Retinal pigment epithelial cell (primary cell): Measurements from ENCODE around the gene ACTR3C.

ENCODE experiments used
- DNase-seq: peaks from one replicate; pipeline ENCODE4 v3.0.0-alpha.2; 2010; ENCODE audit warnings: low read depth
- H3K4me3 ChIP-seq: 2 replicates; pipeline ENCODE4 v1.5.1; 2011; ENCODE audit warnings: mild to moderate bottlenecking, low read length, control low read depth, moderate library complexity
- TF ChIP-seq, protein P1 (sequence below): conservative IDR thresholded peaks from 2 replicates; pipeline ENCODE4 v1.5.1; 2011; ENCODE audit warnings: low read depth, low read length, control low read depth, inconsistent platforms

ACTR3C gene

DNA sequence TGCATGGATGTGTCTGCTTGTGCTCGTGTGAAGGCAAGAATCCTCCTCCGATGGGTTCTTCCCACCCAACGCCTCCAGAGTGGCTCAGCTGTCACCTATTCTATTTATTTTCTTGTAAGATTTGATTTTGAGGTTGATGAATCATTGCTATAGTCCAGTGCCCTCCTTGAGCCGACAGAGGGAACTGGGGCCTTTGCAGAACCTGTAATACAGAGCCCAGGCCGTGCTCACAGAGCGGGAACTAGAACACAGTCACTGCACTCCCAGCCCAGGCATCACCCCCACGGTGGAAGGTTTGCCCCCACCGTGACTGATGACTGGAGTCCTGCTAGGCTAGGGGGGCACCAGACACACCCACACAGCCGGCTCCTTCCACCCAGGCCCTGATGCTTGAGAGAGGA, 16.1 kb upstream of the ACTR3C start:
- TF ChIP-seq, protein P1, sequence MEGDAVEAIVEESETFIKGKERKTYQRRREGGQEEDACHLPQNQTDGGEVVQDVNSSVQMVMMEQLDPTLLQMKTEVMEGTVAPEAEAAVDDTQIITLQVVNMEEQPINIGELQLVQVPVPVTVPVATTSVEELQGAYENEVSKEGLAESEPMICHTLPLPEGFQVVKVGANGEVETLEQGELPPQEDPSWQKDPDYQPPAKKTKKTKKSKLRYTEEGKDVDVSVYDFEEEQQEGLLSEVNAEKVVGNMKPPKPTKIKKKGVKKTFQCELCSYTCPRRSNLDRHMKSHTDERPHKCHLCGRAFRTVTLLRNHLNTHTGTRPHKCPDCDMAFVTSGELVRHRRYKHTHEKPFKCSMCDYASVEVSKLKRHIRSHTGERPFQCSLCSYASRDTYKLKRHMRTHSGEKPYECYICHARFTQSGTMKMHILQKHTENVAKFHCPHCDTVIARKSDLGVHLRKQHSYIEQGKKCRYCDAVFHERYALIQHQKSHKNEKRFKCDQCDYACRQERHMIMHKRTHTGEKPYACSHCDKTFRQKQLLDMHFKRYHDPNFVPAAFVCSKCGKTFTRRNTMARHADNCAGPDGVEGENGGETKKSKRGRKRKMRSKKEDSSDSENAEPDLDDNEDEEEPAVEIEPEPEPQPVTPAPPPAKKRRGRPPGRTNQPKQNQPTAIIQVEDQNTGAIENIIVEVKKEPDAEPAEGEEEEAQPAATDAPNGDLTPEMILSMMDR: peak; percentile 12
- peak overlapping the region; percentile 72 for H3K4me3 ChIP-seq
- DNase-seq: no peak

DNA sequence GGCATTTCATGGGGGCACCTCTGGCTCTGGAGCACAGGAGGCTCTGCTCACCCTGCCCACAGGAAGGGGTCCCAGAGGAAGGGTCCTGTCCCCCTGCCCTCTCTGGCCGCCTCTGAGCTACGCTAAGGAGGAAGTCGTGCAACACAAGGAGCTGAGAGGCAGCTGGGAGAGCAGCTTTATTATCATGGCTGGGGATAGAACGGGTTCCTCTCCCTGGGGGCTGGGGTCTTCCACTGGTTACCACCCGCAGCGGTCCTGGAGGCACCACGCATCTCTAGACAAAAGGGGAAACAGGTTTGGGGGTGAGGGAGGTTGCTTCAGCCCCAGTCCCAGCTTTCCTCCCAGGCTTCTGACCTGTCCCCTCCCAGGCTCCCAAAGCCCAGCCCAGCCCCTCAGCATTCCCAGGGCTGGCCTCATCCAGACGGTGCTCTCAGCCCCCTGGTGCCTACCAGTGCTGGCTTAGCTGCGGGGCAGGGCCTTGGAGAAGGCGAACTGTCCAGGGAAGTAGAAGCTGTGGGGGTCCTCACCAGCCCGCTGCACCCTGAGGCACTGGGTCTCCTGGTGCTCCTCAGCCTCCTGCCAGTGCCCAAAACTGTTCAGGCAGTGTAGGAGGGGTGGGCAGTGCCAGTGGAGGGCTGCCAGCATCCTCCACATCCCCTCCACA, 15.0 kb upstream of the ACTR3C start:
- no peak for DNase-seq
- TF ChIP-seq, protein P1: no peak
- H3K4me3 ChIP-seq: peak overlapping the region; percentile 72

DNA sequence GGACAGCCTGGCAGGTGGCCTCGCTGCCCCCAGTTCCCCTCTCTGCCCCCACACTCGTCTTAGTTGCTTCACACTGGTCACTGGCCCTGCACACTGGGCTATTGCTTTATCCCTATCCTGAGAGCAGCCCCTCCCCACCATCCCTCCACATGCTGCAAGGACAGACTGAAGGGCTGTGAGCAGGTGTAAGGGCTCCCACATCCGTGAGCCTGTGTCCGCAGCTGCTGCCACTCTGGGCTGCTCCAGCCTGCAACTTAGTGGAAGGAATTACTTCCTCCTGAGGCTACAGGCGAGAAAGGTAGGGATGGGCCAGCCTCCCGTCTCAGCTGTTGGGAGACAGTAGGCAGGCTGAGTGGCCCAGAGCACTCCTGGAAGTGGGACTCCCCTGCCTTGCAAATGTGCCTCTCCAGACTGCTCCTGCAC, 14.3 kb upstream of the ACTR3C start:
- TF ChIP-seq, protein P1: no peak

DNA sequence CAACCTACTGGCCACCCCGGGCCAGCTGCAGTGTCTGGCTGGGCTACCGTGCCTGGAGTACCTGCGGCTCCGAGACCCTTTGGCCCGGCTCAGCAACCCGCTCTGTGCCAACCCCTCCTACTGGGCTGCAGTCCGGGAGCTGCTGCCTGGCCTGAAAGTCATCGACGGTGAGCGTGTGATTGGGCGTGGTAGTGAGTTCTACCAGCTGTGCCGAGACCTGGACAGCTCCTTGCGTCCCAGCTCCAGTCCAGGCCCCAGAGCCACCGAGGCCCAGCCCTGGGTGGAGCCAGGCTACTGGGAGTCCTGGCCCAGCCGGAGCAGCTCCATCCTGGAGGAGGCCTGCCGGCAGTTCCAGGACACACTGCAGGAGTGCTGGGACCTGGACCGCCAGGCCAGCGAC, 13.8 kb upstream of the ACTR3C start:
- DNase-seq: no peak
- TF ChIP-seq, protein P1: no peak
- H3K4me3 ChIP-seq: no peak overlapping the region

More for the DNA sequence above, 14.3 kb upstream of the ACTR3C start:
- H3K4me3 ChIP-seq: no peak overlapping the region
- DNase-seq: no peak

DNA sequence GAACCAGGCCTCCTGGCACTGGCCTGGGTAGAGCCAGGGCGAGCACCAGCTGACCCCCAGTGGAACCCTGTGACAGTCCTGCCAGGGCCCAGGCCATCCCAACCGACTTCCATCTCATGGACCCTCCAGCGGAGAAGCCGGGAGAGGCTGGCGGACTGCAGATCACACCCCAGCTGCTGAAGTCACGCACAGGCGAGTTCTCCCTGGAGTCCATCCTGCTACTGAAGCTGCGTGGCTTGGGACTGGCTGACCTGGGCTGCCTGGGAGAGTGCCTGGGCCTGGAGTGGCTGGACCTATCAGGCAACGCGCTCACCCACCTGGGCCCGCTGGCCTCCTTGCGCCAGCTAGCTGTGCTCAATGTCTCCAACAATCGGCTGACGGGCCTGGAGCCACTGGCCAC, 13.4 kb upstream of the ACTR3C start:
- TF ChIP-seq, protein P1: no peak
- H3K4me3 ChIP-seq: no peak overlapping the region
- DNase-seq: no peak

DNA sequence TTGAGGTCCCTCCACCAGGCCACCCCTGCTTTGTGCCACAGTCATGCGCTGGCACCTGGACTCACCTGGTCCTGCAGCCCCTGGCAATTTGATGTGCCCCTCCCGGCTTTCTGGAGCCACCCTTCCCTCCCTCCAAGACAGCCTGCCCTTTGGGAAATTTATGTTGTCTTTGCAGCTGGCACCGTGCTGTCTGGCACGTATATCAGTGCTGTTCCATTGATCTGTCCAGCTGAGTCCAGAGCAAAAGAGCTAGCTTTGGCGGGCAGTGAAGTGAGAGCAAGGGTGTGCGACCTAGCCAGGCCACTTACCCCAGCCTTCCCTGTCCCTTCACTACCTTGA, 12.4 kb upstream of the ACTR3C start:
- TF ChIP-seq, protein P1: no peak
- no peak overlapping the region for H3K4me3 ChIP-seq
- DNase-seq: no peak

DNA sequence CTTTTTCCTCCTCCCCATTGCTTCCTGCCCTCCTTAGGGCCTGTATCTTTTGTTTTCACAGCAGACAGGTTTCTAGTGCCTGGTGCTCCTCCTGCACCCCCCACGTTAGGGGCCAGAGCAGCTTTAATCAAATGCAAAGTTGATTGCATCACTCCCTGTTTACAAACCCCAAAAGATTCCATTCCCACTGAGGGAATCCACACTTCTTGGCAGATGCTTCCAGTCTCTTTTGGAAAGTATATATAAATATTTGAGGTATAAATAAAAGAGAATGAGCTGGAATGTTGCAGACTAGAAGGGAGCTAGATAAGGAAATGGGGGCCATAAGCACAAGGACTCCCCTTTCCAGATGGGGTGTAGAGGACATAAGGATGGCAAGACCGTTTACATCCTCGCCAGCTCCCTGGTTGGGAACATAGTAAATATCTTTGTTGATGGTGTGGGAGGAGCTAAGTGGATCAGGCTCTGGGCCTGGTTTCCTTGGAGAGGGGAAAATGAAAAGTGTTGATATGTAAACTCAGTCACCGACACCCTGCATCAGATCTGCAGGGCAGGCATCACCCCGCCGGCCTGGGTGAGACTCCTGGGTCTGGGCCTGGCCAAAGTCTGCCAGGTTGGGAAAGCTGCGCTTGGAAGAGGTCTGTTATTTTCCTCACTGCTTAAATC, 11.9 kb upstream of the ACTR3C start:
- no peak for DNase-seq
- TF ChIP-seq, protein P1: no peak
- no peak overlapping the region for H3K4me3 ChIP-seq
